A549 treated with GW870086 at 1 μM for 4 hours (cell line): ENCODE measurements around the gene NBR1. TPM values are rescaled to one million over a fixed set of nuclear protein-coding genes. Genes with fewer than 3 reads are reported as not detected.

Source experiments
- total RNA-seq: library from RNA; stranded (reverse); fragments of 200-300 nt; extraction: Qiagen RNA extraction; gene quantifications from 5 replicates; pipeline ENCODE4 v1.2.3, GENCODE V29; 2022; ENCODE audit warnings: low read depth

NBR1 gene
- 29.1 to 41.6 TPM (median 39.5 TPM) in 5 replicates for total RNA-seq

DNA sequence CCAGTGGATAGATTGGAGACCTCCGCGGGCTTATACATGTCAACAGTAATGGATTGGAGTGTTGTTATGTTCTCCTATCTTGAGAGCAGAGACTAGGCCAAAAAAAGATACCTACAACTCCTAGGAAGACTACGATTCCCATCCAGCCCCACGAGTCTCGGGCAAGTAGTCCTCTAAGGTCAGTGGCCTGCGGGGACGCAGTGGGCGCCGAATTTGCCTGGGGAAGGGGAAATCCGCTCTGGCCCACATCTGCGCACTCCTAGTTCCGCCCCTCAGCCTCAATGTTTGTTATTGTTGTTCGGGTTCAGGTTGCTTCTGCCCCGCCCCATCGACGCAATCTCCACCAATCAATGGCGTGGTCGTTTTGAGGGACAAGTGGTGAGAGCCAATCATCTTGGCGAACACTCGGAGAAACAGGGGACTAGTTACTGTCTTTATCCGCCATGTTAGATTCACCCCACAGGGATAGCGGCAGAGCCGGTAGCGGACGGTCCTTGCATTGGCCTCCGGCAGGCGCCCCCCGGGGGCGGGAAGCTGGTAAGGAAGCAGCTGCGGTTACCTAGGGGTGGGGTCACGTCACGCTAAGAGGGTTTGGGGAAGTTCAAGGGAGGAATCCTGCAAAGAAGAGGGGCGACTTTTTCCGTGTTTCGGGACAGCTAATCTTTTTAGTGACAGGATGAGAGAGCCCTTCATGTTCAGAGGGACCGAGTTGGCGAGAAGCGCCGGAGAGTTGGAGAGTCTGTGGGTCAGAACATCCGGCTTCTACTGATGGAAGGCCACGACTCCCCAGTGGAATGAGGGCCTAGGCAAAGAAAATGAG is at the start of gene NBR1:
NBR1 (plus strand) TSS at position 449 of the 820 bp plus-strand sequence. CDS start 4,586 bp downstream, outside the sequence.

GRCh38 chr17:43125133-43125966 is 45.7 kb upstream of the NBR1 start, which contains the start of gene BRCA1:
BRCA1 (minus strand) TSS chr17:43125364; CDS start chr17:43124096, 1,268 bp downstream.

DNA sequence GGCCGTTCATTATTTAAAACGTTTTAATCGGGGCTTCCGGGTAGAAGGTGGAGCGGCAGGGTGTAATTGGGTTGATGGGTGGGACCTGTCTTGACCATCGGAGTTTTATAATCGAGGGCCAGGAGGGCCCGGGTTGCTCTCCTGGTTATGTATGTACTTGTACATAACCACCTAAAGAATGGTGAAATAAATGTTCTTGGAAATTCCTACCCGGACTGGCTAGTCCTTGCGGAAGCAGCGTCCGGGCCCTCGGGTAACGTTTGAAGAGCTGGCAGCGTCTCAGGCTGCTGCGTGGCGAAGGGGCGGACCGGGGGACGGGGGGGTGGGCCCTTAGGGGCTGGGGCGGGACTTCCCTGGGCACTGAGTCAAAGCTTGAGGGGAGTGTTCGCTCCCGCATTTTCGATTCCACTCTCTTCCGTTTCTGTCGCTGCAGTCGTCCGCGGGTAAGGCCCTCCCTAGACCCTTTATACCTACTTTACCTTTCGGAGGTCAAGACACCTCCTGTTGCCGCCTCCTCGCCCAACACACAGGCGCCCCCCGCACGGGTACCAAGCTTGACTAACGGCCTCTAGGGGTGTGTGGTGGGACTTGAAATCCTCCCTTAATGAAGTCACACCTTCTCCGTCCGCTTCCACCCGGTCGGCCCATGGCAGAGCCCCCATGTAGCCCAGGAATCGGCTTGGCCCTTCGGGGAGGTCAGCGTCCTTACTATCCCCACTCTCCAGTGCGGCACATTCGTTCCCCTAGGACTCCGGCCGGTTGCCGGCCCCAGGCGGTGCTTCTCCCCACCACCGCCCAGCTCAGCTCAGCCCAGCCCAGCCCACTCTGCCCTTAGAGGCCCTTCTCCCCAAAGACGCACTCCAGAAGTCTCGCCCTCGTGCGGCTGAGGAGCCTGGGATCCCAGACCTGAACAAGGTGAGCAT is 40.7 kb downstream of the NBR1 start, which contains the start of gene TMEM106A:
TMEM106A (plus strand) TSS at position 396 of the 923 bp plus-strand sequence. CDS start 1,167 bp downstream, outside the sequence.

DNA sequence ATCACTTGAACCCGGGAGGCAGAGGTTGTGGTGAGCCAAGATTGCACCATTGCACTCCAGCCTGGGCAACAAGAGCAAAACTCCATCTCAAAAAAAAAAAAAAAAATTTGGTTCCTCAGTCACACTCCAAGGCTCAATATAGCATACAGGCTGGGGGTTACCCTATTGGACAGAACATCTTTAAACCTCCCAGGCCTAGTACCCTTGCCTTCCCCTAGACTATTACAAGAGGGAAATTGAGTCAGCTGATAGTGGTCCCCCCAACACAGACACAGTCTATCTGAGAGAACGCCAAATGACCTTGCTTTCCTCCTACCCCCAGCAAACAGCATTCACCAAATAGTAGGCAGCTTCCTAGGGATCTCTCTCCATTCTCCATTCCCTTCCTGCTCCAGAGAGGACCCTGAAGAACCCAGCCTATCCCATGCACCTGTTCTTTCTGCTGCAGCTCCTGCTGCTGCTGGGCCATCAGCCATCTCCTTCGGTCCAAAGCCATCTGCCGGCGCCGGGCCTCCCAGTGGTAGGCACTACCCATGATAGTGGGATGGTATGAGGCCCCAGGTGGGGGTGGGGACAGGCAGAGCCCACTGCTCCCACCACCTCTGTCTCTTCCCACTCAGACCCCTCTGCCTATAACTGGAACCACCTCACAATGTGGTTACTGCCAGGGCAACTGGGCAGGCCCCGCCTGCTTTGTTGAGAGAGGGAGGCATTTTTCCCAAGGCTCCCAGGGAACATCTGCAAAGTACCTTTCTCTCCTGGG is 57.2 kb downstream of the NBR1 start, which contains the start of gene CCDC200:
CCDC200 (minus strand) TSS at position 604 of the 763 bp plus-strand sequence; CDS start at position 535, 69 bp downstream.

DNA sequence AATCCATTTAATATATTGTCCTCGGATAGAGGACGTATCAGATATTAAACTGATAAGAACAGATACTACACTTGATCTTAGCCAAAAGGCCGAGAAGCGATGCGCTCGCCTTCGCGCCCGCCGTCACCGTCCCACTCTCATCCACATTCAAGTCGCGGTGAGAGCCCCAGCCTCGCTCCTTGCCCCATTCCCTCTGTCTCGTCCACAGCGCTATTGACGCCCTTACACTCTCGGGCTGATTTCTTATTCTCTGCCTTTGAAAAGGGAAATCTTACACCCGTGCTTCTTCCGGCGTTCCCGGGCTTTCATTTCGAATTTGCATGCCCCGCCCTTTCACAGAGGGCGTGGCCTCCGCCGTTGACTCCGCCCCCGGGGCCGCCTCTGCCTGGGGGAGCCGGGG is 62.9 kb downstream of the NBR1 start, which contains the start of gene RNU2-1:
RNU2-1 (minus strand) TSS at position 101 of the 400 bp plus-strand sequence.

Other genes with a start within 250 kb of the NBR1 start
- 53.8 to 58.0 TPM (median 57.6 TPM) in 5 replicates for gene AARSD1, start 206.8 kb upstream of the NBR1 start, total RNA-seq
- 0.73 to 2.0 TPM (median 1.0 TPM) in 5 replicates for gene PTGES3L, start 191.1 kb upstream of the NBR1 start, total RNA-seq
- 20.6 to 23.0 TPM (median 22.1 TPM) in 5 replicates for gene RUNDC1, start 190.6 kb upstream of the NBR1 start, total RNA-seq
- 2,973 to 3,984 TPM (median 3,050 TPM) in 5 replicates for gene RPL27, start 172.8 kb upstream of the NBR1 start, total RNA-seq
- 18.2 to 21.6 TPM (median 18.9 TPM) in 5 replicates for gene IFI35, start 164.4 kb upstream of the NBR1 start, total RNA-seq
- gene VAT1, start 148.8 kb upstream of the NBR1 start, total RNA-seq = 211 to 235 TPM (median 231 TPM) in 5 replicates
- gene RND2, start 146.0 kb upstream of the NBR1 start, total RNA-seq = 0.07 to 0.29 TPM (median 0.17 TPM) in 5 replicates
- 21.8 to 26.1 TPM (median 23.4 TPM) in 5 replicates for gene BRCA1, start 45.9 kb upstream of the NBR1 start, total RNA-seq
- gene TMEM106A, start 40.7 kb downstream of the NBR1 start, total RNA-seq = 0.77 to 1.5 TPM (median 0.94 TPM) in 5 replicates
- gene CCDC200, start 57.4 kb downstream of the NBR1 start, total RNA-seq = not detected in 5 replicates
- gene RNU2-1, start 62.8 kb downstream of the NBR1 start, total RNA-seq = not detected in 5 replicates
- gene ARL4D, start 227.8 kb downstream of the NBR1 start, total RNA-seq = 25.3 to 36.6 TPM (median 30.2 TPM) in 5 replicates